Neuronal stem cell (in vitro differentiated cells): ENCODE results near the gene CIITA.

ENCODE experiments used
- DNase-seq: peaks from one replicate; pipeline ENCODE4 v3.0.0-alpha.2; 2013; ENCODE audit warnings: low spot score
- H2AFZ ChIP-seq: one replicate; pipeline ENCODE4 v1.6.1; 2013; ENCODE audit warnings: mild to moderate bottlenecking, low read length, inconsistent platforms
- H2AK5ac ChIP-seq: 2 replicates; pipeline ENCODE4 v1.6.1; 2013; ENCODE audit warnings: low read depth, mild to moderate bottlenecking, inconsistent platforms, low read length, moderate library complexity, mixed read lengths
- H2BK120ac ChIP-seq: 2 replicates; pipeline ENCODE4 v1.6.1; 2013; ENCODE audit warnings: low read depth, mild to moderate bottlenecking, inconsistent platforms, low read length, moderate library complexity, mixed read lengths
- H2BK12ac ChIP-seq: one replicate; pipeline ENCODE4 v1.6.1; 2013; ENCODE audit warnings: low read length, inconsistent platforms
- H2BK15ac ChIP-seq: 2 replicates; pipeline ENCODE4 v1.6.1; 2013; ENCODE audit warnings: mild to moderate bottlenecking, low read length, inconsistent platforms, mixed read lengths
- H2BK5ac ChIP-seq: one replicate; pipeline ENCODE4 v1.6.1; 2013; ENCODE audit warnings: inconsistent platforms, mild to moderate bottlenecking, low read length, moderate library complexity
- H3K14ac ChIP-seq: one replicate; pipeline ENCODE4 v1.6.1; 2013; ENCODE audit warnings: low read length, inconsistent platforms
- H3K18ac ChIP-seq: 2 replicates; pipeline ENCODE4 v1.6.1; 2013; ENCODE audit warnings: low read length, inconsistent platforms
- H3K23ac ChIP-seq: 2 replicates; pipeline ENCODE4 v1.6.1; 2013; ENCODE audit warnings: low read depth, mild to moderate bottlenecking, mixed read lengths, low read length, inconsistent platforms; ENCODE audit not compliant: poor library complexity
- H3K27ac ChIP-seq: replicated peaks from 3 replicates; pipeline ENCODE4 v1.5.1; 2013; ENCODE audit warnings: low read length, inconsistent platforms
- H3K27me3 ChIP-seq, 3 experiments: 2 replicates each; pipeline ENCODE4 v1.6.1; 2013; ENCODE audit warnings: low read length in 3 of 3, mild to moderate bottlenecking in 2 of 3, inconsistent platforms in 1 of 3, low read depth in 1 of 3, mixed read lengths in 1 of 3, moderate library complexity in 1 of 3; ENCODE audit not compliant: control insufficient read depth in 3 of 3, insufficient read depth in 3 of 3
- H3K36me3 ChIP-seq, 2 donors: replicated peaks in 1 of 2; 2 replicates each; pipeline ENCODE4 v1.6.1; 2013; ENCODE audit warnings: low read length in 2 of 2; ENCODE audit not compliant: control insufficient read depth in 2 of 2, insufficient read depth in 2 of 2
- H3K4ac ChIP-seq: 2 replicates; pipeline ENCODE4 v1.6.1; 2013; ENCODE audit warnings: inconsistent platforms, mild to moderate bottlenecking, low read length, moderate library complexity
- H3K4me1 ChIP-seq, 2 donors: 1 replicate in 1 of 2; 2 replicates in 1 of 2; pipeline ENCODE4 v1.6.1; 2013; ENCODE audit warnings: low read length in 2 of 2, low read depth in 1 of 2; ENCODE audit not compliant: control insufficient read depth in 2 of 2, insufficient read depth in 1 of 2
- H3K4me2 ChIP-seq: one replicate; pipeline ENCODE4 v1.6.1; 2013; ENCODE audit warnings: mild to moderate bottlenecking, low read length, inconsistent platforms; ENCODE audit not compliant: insufficient read depth, poor library complexity, severe bottlenecking
- H3K4me3 ChIP-seq, 2 donors: 2 replicates each; pipeline ENCODE4 v1.5.1; 2013; ENCODE audit warnings: low read length in 2 of 2, mild to moderate bottlenecking in 2 of 2, inconsistent platforms in 1 of 2, moderate library complexity in 1 of 2
- H3K79me1 ChIP-seq: one replicate; pipeline ENCODE4 v1.6.1; 2013; ENCODE audit warnings: low read depth, mild to moderate bottlenecking, inconsistent platforms, low read length, moderate library complexity
- H3K9ac ChIP-seq: one replicate; pipeline ENCODE4 v1.6.1; 2013; ENCODE audit warnings: mild to moderate bottlenecking, low read depth, low read length, inconsistent platforms; ENCODE audit not compliant: poor library complexity
- H3K9me3 ChIP-seq, 2 donors: replicated peaks in 1 of 2; 2 replicates each; pipeline versions ENCODE3 to v1.6.1; 2013; ENCODE audit warnings: low read length in 2 of 2, mild to moderate bottlenecking in 2 of 2, inconsistent platforms in 1 of 2, low read depth in 1 of 2, mixed read lengths in 1 of 2, moderate library complexity in 1 of 2; ENCODE audit not compliant: control insufficient read depth in 2 of 2, insufficient read depth in 1 of 2
- H4K8ac ChIP-seq: one replicate; pipeline ENCODE4 v1.6.1; 2013; ENCODE audit warnings: low read depth, mild to moderate bottlenecking, inconsistent platforms, low read length, moderate library complexity
- H4K91ac ChIP-seq: one replicate; pipeline ENCODE4 v1.6.1; 2013; ENCODE audit warnings: low read length, low read depth, mild to moderate bottlenecking, inconsistent platforms; ENCODE audit not compliant: poor library complexity
- WGBS, 2 donors: extraction: QIAGEN DNeasy Blood & Tissue Kit; methylation state at CpG; one replicate each; pipeline ENCODE4 v1.1.7; 2013; ENCODE audit warnings: missing lambda C conversion rate in 2 of 2, mixed read lengths in 1 of 2; ENCODE audit not compliant: insufficient read length in 2 of 2, insufficient replicate concordance in 1 of 2; ENCODE audit errors: extremely low coverage in 2 of 2; 5-methylcytosine and 5-hydroxymethylcytosine counted together

Gene CIITA

DNA sequence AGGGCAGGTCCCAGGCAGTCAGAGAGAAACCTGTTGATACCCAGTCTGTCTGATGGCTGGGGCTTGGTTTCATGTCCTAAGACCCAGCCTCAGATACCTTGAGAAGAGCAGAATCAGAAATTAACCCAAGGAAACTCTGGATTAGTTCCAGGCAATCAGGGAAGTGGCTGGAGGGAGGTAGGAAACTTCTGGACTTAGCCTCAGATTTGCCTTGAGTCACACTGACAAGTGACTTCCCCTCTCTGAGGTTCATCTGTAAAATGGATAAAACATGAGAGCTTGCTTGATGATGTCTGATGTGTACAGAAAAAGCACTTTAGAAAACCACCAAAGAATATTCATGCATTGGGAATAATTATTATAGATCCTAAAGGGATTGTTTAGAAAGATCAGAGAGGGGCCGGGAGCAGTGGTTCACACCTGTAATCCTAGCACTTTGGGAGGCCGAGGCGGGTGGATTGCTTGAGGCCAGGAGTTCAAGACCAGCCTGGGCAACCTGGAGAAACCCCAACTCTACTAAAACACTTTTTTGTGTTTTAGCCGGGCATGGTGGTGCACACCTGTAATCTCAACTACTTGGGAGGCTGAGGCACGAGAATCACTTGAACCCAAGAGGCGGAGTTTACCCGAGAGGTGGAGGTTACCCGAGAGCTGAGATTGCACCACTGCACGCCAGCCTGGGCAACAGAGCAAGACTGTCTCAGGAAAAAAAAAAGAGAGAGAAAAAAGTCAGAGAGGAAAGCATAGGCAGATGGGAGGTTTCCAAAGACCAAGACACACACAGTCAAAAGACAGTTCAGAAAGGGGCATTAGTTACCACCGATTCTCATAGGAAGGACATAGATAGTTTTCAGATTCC, 3.8 kb downstream of the CIITA start:
- H2AFZ ChIP-seq = no peak overlapping the region
- H2BK5ac ChIP-seq = no peak overlapping the region
- H3K18ac ChIP-seq = no peak overlapping the region
- H3K9me3 ChIP-seq = no peaks in the 10 kb centered on the region
- H3K4me3 ChIP-seq = no peak overlapping the region
- no peaks in the 10 kb centered on the region for H3K4me1 ChIP-seq
- no peaks in the 10 kb centered on the region for H3K79me1 ChIP-seq
- no peak overlapping the region for H2BK120ac ChIP-seq
- no peak overlapping the region for H4K8ac ChIP-seq
- no peak overlapping the region for H3K4me2 ChIP-seq
- no peak overlapping the region for H3K4ac ChIP-seq
- no peak overlapping the region for H3K14ac ChIP-seq
- no peak overlapping the region for H2BK12ac ChIP-seq
- H3K23ac ChIP-seq = no peak overlapping the region
- no peak overlapping the region for H2AK5ac ChIP-seq
- no peak overlapping the region for H4K91ac ChIP-seq
- DNase-seq = no peak
- no peak overlapping the region for H3K27ac ChIP-seq
- H3K27me3 ChIP-seq = peaks cover 0 to 56% (median 27%) of the 10 kb centered on the region in 3 experiments
- H3K9ac ChIP-seq = no peak overlapping the region
- no CpG with 5 or more reads among the region's 10 CpGs for WGBS, 2 donors
- H3K36me3 ChIP-seq = no peaks in the 10 kb centered on the region
- H2BK15ac ChIP-seq = no peak overlapping the region

DNA sequence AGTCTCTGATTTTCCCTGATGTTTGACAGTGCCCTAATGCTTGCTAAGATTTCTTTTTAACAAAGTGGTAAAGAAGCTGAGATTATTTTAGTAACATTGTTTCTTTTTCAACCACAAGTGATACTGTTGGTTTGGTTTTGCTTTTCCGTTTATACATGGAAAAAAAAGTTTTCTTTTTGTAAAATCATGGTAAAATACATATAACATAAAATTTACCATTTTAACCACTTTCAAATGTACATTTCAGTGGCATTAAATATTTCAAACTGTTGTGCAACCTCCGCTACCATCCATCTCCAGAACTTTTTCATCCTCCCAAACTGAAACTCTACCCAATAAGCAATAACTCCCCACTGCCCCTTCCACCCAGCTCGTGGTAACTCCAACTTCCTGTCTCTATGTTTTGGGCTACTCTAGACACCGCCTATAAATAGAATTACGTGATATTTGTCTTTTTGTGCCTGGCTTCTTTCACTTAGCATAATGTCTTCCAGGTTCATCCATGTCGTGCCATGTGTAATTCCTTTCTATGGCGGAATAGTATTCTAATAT, 4.6 kb downstream of the CIITA start:
- no peak overlapping the region for H3K14ac ChIP-seq
- no peak overlapping the region for H2BK12ac ChIP-seq
- no peak overlapping the region for H3K4me3 ChIP-seq
- H4K8ac ChIP-seq = no peak overlapping the region
- H2BK120ac ChIP-seq = no peak overlapping the region
- H3K4me1 ChIP-seq = no peaks in the 10 kb centered on the region
- H4K91ac ChIP-seq = no peak overlapping the region
- H3K4me2 ChIP-seq = no peak overlapping the region
- no peak overlapping the region for H2BK15ac ChIP-seq
- no peaks in the 10 kb centered on the region for H3K36me3 ChIP-seq
- no peak overlapping the region for H3K9ac ChIP-seq
- H2AK5ac ChIP-seq = no peak overlapping the region
- H3K23ac ChIP-seq = no peak overlapping the region
- H3K27ac ChIP-seq = no peak overlapping the region
- no peak for DNase-seq
- H3K9me3 ChIP-seq = no peaks in the 10 kb centered on the region
- no CpG with 5 or more reads among the region's 7 CpGs for WGBS, 2 donors
- no peak overlapping the region for H3K18ac ChIP-seq
- H2BK5ac ChIP-seq = no peak overlapping the region
- no peak overlapping the region for H3K4ac ChIP-seq
- peaks cover 0 to 51% (median 27%) of the 10 kb centered on the region in 3 experiments for H3K27me3 ChIP-seq
- H3K79me1 ChIP-seq = no peaks in the 10 kb centered on the region
- H2AFZ ChIP-seq = no peak overlapping the region

DNA sequence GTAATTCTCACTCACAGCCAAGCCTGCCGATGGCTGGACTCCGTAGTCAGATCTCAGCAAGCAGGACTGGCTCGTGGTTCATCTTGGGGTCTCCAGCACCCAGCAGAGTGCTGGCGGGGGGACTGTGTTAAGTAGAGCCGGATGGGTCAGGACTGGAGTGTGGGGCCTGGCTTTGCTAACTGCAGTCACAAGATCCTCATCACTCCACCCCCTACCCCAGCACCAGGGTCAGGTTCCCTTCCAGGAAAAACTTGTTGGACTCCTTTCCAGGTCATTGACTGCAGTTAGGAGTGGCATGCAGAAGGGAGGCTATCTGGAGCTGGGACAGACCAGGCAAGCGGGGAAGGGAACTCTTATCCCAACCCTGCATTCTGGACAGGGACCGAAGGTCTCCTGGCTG, 6.0 kb downstream of the CIITA start:
- Histone ChIP-seq H2BK12ac (no peak overlapping the region), H3K14ac (no peak overlapping the region), H3K9me3 (no peaks in the 10 kb centered on the region)

DNA sequence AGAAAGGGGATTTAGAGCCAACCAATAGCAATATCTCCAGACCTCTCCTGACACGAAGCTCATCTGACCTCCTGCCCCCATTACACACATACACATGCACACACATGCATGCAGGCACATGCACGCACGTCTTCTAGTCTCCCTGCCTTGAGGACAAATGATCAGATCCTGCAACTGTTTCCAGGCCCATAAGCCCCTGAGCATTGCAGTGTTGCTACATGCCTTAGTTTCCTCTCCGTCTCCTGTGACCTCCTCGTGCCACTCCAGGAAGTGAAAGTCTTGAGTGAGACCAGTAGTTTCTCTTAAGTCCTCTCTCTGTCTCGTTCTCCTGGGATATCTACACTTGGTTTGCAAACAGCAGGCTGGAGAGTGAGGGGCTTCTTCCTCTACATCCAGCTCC, 8.2 kb downstream of the CIITA start:
- Histone ChIP-seq H3K4me1 (no peaks in the 10 kb centered on the region), H2AFZ (no peak overlapping the region), H4K91ac (no peak overlapping the region), H2BK12ac (no peak overlapping the region), H3K27ac (no peak overlapping the region), H3K18ac (no peak overlapping the region), H3K9ac (no peak overlapping the region), H3K4me3 (no peak overlapping the region), H3K4ac (no peak overlapping the region), H2BK5ac (no peak overlapping the region), H3K4me2 (no peak overlapping the region), H2BK15ac (no peak overlapping the region), H3K23ac (no peak overlapping the region), H3K14ac (no peak overlapping the region), H2AK5ac (no peak overlapping the region), H2BK120ac (no peak overlapping the region), H3K9me3 (no peaks in the 10 kb centered on the region), H3K27me3 (peaks cover 0 to 29% (median 3%) of the 10 kb centered on the region in 3 experiments), H3K79me1 (no peaks in the 10 kb centered on the region), H3K36me3 (no peaks in the 10 kb centered on the region), H4K8ac (no peak overlapping the region)
- no CpG with 5 or more reads among the region's 6 CpGs for WGBS, 2 donors
- DNase-seq = no peak

More for the DNA sequence above, 6.0 kb downstream of the CIITA start:
- H3K23ac ChIP-seq = no peak overlapping the region
- H3K4me2 ChIP-seq = no peak overlapping the region
- H3K4me3 ChIP-seq = no peak overlapping the region
- no peak overlapping the region for H3K18ac ChIP-seq
- H2BK120ac ChIP-seq = no peak overlapping the region
- no peak for DNase-seq
- no peak overlapping the region for H3K27ac ChIP-seq
- H3K79me1 ChIP-seq = no peaks in the 10 kb centered on the region
- no peak overlapping the region for H3K9ac ChIP-seq
- no peaks in the 10 kb centered on the region for H3K36me3 ChIP-seq
- H2BK15ac ChIP-seq = no peak overlapping the region
- H3K4ac ChIP-seq = no peak overlapping the region
- H2AK5ac ChIP-seq = peak overlapping the region; percentile 53
- no peak overlapping the region for H4K91ac ChIP-seq
- H2AFZ ChIP-seq = no peak overlapping the region
- peaks cover 0 to 39% (median 25%) of the 10 kb centered on the region in 3 experiments for H3K27me3 ChIP-seq
- H4K8ac ChIP-seq = no peak overlapping the region
- no peaks in the 10 kb centered on the region for H3K4me1 ChIP-seq
- no peak overlapping the region for H2BK5ac ChIP-seq
- WGBS, 2 donors = no CpG with 5 or more reads among the region's 7 CpGs
